PFSK-1 (cell line): ENCODE measurements around the gene PLEKHG3.

ENCODE experiments used
- FOXP2 ChIP-seq: optimal IDR thresholded peaks from 2 replicates; pipeline ENCODE3; 2011; ENCODE audit warnings: borderline replicate concordance, control low read depth, inconsistent platforms; ENCODE audit not compliant: insufficient read depth; ENCODE audit errors: extremely low read length, extremely low read depth
- POLR2AphosphoS5 ChIP-seq: IDR thresholded peaks from 2 replicates; pipeline ENCODE4 v1.6.1; 2012; ENCODE audit warnings: low read depth, mild to moderate bottlenecking, control low read depth, low read length, moderate library complexity
- SIN3A ChIP-seq: IDR thresholded peaks from 2 replicates; pipeline ENCODE4 v1.6.1; 2012; ENCODE audit warnings: mild to moderate bottlenecking, low read length, moderate library complexity, borderline replicate concordance; ENCODE audit not compliant: insufficient read depth
- TAF1 ChIP-seq: IDR thresholded peaks from 2 replicates; pipeline ENCODE4 v1.6.1; 2012; ENCODE audit warnings: low read length, control low read depth, borderline replicate concordance; ENCODE audit not compliant: insufficient read depth
- TF ChIP-seq, protein P1 (sequence below), 2 experiments: IDR thresholded peaks; 2 replicates each; pipeline versions ENCODE4 v1.6.1 to v1.8.0; 2011 to 2012; ENCODE audit warnings: low read depth in 2 of 2, low read length in 2 of 2, control low read depth in 1 of 2, inconsistent platforms in 1 of 2, mild to moderate bottlenecking in 1 of 2, moderate library complexity in 1 of 2; ENCODE audit not compliant: insufficient read depth in 1 of 2

PLEKHG3 gene

DNA sequence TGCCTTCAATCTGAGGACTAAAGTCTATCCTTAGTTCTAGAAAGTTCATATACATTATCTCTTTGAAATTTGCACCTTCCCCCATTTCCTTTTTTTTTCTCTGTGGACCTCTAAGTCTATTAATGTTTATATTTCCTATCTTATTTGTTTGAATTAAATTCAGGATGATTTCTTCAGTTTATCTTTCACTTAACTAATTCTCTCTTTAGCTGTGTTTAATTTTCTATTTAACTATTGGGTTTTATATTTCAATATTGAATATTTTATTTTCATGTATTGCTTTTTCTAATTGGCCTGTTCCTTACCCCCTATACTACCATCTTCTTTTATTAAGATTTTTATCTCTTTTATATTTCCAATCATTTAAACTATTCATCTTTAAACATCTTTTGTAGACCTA, 9.5 kb downstream of the PLEKHG3 start:
- no peak for TF ChIP-seq TAF1
- TF ChIP-seq, protein P1, sequence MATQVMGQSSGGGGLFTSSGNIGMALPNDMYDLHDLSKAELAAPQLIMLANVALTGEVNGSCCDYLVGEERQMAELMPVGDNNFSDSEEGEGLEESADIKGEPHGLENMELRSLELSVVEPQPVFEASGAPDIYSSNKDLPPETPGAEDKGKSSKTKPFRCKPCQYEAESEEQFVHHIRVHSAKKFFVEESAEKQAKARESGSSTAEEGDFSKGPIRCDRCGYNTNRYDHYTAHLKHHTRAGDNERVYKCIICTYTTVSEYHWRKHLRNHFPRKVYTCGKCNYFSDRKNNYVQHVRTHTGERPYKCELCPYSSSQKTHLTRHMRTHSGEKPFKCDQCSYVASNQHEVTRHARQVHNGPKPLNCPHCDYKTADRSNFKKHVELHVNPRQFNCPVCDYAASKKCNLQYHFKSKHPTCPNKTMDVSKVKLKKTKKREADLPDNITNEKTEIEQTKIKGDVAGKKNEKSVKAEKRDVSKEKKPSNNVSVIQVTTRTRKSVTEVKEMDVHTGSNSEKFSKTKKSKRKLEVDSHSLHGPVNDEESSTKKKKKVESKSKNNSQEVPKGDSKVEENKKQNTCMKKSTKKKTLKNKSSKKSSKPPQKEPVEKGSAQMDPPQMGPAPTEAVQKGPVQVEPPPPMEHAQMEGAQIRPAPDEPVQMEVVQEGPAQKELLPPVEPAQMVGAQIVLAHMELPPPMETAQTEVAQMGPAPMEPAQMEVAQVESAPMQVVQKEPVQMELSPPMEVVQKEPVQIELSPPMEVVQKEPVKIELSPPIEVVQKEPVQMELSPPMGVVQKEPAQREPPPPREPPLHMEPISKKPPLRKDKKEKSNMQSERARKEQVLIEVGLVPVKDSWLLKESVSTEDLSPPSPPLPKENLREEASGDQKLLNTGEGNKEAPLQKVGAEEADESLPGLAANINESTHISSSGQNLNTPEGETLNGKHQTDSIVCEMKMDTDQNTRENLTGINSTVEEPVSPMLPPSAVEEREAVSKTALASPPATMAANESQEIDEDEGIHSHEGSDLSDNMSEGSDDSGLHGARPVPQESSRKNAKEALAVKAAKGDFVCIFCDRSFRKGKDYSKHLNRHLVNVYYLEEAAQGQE (IDR thresholded peaks at IDR 0.05; ENCODE audit: insufficient read depth in 1 of 2, low read depth in 2 of 2, low read length in 2 of 2) = no peak
- TF ChIP-seq POLR2AphosphoS5 = no peak
- TF ChIP-seq FOXP2 = no peak
- TF ChIP-seq SIN3A = no peak

DNA sequence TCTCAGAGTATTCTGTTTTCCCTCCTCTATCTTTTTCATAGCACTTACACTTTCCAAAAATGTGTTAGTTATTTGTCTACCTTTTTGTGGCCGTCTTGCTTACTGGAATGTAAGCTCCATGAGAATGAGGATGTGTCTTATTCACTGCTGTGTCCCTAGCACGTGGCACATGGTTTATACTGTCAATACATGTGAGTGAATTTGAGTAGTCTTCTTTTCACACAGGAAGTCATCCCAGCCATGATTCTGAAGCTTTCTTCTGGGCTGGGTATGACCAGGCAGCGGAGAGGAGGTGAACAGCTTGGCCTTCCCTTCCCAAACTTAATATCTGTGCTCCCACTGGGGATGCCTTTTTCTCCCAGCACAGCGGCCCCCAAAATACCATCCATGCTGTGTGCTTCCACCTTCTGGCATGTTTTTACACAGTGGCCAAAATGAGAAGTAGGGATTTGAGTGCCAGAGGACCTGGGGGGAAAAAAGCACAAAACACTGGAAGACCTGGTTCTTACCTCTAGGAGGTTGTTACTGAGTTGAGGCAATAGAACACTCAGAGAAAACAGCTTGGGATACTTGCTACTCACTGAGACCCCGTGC, 10.3 kb downstream of the PLEKHG3 start:
- no peak for TF ChIP-seq POLR2AphosphoS5
- TF ChIP-seq FOXP2 = no peak
- TF ChIP-seq, protein P1 (IDR thresholded peaks at IDR 0.05; ENCODE audit: insufficient read depth in 1 of 2, low read depth in 2 of 2, low read length in 2 of 2) = no peak
- TF ChIP-seq SIN3A = no peak
- TF ChIP-seq TAF1 = no peak

DNA sequence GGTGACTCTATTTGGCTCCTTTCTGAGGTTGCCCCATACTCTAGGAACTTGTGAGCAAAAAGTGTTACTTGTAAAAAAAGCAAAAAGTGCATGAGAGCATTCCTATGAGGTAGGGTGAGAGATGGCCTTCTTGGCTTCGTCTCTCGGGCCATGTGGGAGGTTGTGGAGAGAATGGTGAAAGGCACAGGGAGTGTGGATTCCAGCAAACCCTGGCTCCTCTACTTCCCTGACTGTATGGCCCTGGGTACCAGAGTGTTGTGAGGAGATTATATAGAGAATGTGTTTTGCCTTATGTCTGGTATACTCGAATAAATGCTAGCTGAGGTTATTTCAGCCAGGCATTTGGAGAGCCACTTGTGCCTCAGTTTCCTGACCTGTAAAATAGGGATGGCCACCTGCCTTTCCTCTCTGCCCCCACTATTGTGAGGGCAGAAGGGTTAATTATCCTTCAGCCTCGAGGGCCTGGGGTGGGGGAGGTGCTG, 11.0 kb downstream of the PLEKHG3 start:
- TF ChIP-seq FOXP2 = no peak
- no peak for TF ChIP-seq POLR2AphosphoS5
- no peak for TF ChIP-seq SIN3A
- no peak for TF ChIP-seq TAF1
- TF ChIP-seq, protein P1 (IDR thresholded peaks at IDR 0.05; ENCODE audit: insufficient read depth in 1 of 2, low read depth in 2 of 2, low read length in 2 of 2) = no peak

DNA sequence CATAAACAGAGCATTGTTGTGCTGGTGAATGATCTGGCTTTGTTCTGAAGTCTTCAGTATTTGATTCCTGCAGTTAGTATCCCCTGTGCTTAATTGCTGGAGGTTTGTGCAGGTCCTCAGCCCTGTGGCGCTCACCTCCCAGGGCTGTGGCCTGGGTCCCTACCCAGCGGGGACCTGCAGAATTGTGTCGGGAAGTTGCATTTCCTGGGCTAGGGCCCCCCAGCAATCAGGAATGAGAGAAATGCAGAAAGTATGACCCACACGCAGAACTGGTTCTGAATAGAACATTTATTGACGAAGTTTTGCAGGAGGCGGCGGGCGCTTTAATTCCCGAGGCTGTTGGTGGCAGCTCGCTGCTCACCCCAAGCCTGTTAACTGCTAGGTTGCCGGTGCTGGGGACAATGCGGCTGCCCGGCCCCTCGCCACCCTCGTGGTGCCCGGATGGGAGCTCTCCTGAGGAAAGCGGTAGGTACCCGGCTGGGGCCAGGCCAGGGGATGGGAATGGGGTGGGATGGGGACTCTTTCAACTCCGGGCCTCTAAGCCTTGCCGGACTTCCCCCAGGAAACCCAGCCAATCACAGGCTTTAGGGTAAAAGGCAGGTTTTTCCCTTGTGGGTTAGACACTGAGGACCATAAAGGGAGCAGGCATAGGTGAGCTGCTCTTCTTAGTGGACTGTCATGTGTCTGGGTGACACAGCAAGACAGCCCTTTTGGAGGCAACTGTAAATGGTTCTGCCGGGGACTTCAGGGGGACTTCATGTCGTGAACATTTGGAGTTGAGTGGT, 11.6 kb downstream of the PLEKHG3 start:
- TF ChIP-seq, protein P1 (IDR thresholded peaks at IDR 0.05; ENCODE audit: insufficient read depth in 1 of 2, low read depth in 2 of 2, low read length in 2 of 2) = no peak
- TF ChIP-seq FOXP2 (no peak), SIN3A (no peak)
